GM06990 (cell line): ENCODE measurements around the gene ATXN10.

ENCODE experiments used
- DNase-seq: peaks from one replicate; pipeline ENCODE4 v3.0.0-alpha.2; 2011; ENCODE audit not compliant: insufficient read length; ENCODE audit errors: extremely low read depth
- H3K27me3 ChIP-seq: replicated peaks from 2 replicates; pipeline ENCODE4 v1.6.0; 2011; ENCODE audit warnings: low read length; ENCODE audit not compliant: control insufficient read depth, insufficient read depth
- H3K36me3 ChIP-seq: 2 replicates; pipeline ENCODE4 v1.5.1; 2011; ENCODE audit warnings: low read length; ENCODE audit not compliant: control insufficient read depth, insufficient read depth
- H3K4me3 ChIP-seq: replicated peaks from 2 replicates; pipeline ENCODE4 v1.5.1; 2011; ENCODE audit warnings: low read depth, mild to moderate bottlenecking, control low read depth, low read length
- TF ChIP-seq, protein P1 (sequence below): IDR thresholded peaks from 2 replicates; pipeline ENCODE4 v1.5.1; 2011; ENCODE audit warnings: low read length, control low read depth, mild to moderate bottlenecking, inconsistent platforms; ENCODE audit not compliant: insufficient read depth, poor library complexity, severe bottlenecking

Gene ATXN10

DNA sequence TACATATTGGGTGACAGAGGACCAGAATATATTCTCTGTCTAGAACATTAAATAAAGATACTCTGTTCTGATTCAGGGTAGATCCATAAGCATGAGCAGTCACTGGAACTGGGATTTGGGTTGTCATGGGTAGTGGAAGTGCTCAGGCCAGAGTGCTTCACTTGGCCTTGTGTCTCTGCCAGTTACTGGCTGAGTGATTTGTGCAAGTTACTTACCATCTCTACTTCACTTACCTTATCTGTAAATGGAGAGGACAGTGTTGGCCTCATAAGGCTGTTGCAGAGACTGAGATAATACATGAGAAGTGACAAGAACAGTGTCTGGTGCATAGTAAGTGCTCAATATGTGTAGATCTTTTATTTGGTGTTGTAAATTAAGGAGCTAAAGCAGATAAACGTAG lies 17.6 kb downstream of the ATXN10 start:
- TF ChIP-seq, protein P1, sequence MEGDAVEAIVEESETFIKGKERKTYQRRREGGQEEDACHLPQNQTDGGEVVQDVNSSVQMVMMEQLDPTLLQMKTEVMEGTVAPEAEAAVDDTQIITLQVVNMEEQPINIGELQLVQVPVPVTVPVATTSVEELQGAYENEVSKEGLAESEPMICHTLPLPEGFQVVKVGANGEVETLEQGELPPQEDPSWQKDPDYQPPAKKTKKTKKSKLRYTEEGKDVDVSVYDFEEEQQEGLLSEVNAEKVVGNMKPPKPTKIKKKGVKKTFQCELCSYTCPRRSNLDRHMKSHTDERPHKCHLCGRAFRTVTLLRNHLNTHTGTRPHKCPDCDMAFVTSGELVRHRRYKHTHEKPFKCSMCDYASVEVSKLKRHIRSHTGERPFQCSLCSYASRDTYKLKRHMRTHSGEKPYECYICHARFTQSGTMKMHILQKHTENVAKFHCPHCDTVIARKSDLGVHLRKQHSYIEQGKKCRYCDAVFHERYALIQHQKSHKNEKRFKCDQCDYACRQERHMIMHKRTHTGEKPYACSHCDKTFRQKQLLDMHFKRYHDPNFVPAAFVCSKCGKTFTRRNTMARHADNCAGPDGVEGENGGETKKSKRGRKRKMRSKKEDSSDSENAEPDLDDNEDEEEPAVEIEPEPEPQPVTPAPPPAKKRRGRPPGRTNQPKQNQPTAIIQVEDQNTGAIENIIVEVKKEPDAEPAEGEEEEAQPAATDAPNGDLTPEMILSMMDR: no peak
- DNase-seq: no peak
- H3K36me3 ChIP-seq: peaks cover 7% of the 10 kb centered on the region
- no peak overlapping the region for H3K4me3 ChIP-seq
- no peaks in the 10 kb centered on the region for H3K27me3 ChIP-seq

DNA sequence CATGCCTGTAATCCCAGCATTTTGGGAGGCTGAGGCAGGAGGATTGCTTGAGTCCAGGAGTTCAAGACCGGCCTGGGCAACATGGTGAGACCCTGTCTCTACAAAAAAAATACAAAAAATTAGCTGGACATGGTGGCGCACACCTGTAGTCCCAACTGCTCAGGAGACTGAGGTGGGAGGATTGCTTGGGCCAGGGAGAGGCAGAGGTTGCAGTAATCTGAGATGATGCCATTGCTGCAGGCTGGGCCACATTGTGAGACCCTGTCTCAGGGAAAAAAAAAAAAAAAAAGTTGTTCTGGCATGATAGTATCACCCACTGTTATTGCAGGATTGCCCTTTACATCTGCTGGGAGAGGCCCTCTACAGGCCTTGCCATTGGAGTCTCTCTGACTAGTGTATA lies 18.4 kb downstream of the ATXN10 start:
- Histone ChIP-seq H3K4me3 (no peak overlapping the region), H3K36me3 (peaks cover 7% of the 10 kb centered on the region), H3K27me3 (no peaks in the 10 kb centered on the region)
- no peak for DNase-seq
- TF ChIP-seq, protein P1: no peak

DNA sequence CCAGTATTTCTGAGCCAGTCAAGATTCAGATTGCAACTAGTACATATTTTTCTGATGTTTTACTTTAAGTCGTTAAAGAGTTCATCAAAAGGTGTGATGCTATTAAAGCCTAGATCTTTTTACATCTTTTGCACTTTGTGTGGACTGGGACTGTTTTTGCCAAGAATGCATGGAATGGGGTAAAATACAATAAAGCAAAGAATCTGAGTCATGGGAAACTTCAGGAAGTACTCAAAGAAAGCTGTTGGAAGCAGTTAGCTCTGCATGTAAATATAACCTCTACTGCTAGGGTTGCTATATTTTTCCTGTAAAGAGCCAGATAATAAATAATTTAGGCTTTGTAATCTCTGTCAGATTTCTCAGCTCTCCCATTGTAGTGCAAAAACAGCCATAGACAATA lies 20.9 kb downstream of the ATXN10 start:
- H3K27me3 ChIP-seq: no peaks in the 10 kb centered on the region
- TF ChIP-seq, protein P1: no peak
- no peak overlapping the region for H3K4me3 ChIP-seq
- no peak for DNase-seq
- peaks cover 7% of the 10 kb centered on the region for H3K36me3 ChIP-seq

DNA sequence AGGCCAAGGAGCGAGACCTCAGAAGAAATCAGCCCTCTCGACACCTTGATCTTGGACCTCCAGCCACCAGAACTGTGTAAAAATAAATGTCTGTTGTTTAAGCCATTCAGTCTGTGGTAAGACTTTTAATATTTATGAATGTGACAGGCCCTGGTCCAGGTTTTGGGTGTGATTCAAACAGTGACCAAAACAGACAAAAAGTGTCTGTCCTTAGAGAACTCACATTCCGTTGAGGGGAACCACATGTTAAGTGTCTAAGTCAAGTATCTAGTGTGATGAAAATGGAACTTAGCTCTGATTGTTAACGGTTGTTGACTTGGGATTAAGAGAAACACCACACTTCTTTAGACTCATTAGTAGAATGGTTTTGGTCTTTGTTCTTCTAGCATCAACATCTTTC lies 22.2 kb downstream of the ATXN10 start:
- Histone ChIP-seq H3K4me3 (no peak overlapping the region), H3K36me3 (peaks cover 7% of the 10 kb centered on the region), H3K27me3 (no peaks in the 10 kb centered on the region)
- TF ChIP-seq, protein P1: no peak
- no peak for DNase-seq

DNA sequence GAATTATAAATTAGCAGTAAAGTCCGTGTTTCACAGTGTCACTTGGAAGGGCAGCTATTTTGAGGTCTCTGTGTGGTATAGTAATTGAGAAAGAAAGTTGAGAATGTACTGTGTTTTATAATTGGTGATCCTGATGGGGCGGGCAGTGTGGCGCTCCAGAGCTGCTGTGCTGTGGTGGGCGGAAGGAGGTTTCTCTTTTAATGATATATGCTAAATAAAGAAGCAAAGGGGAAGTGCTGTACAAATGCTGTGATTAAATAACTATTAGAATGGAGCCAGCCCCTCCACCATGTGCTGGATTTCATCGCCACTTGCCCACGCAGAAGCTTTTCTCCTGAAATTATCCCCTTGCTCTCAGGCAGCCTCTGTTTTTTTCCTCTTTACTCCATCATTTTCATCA lies 24.6 kb downstream of the ATXN10 start:
- no peak overlapping the region for H3K4me3 ChIP-seq
- DNase-seq: peak; percentile 43
- TF ChIP-seq, protein P1: no peak
- peaks cover 10% of the 10 kb centered on the region for H3K36me3 ChIP-seq
- no peaks in the 10 kb centered on the region for H3K27me3 ChIP-seq

DNA sequence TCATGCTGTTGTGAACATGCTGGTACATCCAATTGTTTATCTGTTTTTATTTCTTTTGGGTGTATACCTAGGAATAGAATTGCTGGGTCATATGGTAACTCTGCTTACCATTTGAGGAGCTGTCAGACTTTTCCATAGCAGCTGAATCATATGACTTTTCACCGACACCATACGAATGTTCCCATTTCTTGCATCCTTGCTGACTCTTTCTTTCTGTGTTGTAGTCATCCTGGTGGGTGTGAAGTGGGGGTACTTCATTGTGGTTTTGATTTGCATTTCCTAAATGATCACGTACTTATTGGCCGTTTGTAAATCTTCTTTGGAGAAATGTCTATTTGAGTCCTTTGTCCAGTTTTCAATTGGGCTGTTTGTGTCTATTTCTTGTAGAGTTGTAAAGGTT lies 26.5 kb downstream of the ATXN10 start:
- DNase-seq: no peak
- TF ChIP-seq, protein P1: no peak
- Histone ChIP-seq H3K4me3 (no peak overlapping the region), H3K27me3 (no peaks in the 10 kb centered on the region), H3K36me3 (peaks cover 8% of the 10 kb centered on the region)
